ENCODE measurements around the gene TCAP.
A peak's percentile ranks its signal among the peaks of the same experiment; 100 is the strongest.

The TCAP gene

GRCh38 chr17:39617446-39618245 lies 47.5 kb upstream of the TCAP start:
- Histone ChIP-seq H3K27me3 (ENCODE audit: insufficient read depth, low read length, poor library complexity, severe bottlenecking) (no peaks in the 10 kb centered on the region), H3K9ac (ENCODE audit: low read depth, low read length, poor library complexity, severe bottlenecking) (peak overlapping the region; percentile 91), H3K4me1 (ENCODE audit: insufficient read depth, low read length, poor library complexity, severe bottlenecking) (peaks cover 21% of the 10 kb centered on the region), H3K36me3 (ENCODE audit: insufficient read depth, low read length) (no peaks in the 10 kb centered on the region), H3F3A (ENCODE audit: low read depth) (no peaks in the 10 kb centered on the region), H3K4me3 (ENCODE audit: low read length, poor library complexity, severe bottlenecking) (peak overlapping the region; percentile 90), H4K20me1 (ENCODE audit: insufficient read depth, low read length, poor library complexity, severe bottlenecking) (no peaks in the 10 kb centered on the region), H3K9me3 (ENCODE audit: insufficient read depth, low read depth, low read length) (no peaks in the 10 kb centered on the region), H2AFZ (ENCODE audit: low read length) (peak overlapping the region; percentile 99), H3K4me2 (ENCODE audit: low read depth, low read length, poor library complexity, severe bottlenecking) (peak overlapping the region; percentile 87), H3K9me2 (replicated peaks; ENCODE audit: low read depth, low read length) (no peaks in the 10 kb centered on the region), H3K79me2 (ENCODE audit: insufficient read depth, low read length) (no peaks in the 10 kb centered on the region)
- no peak for TF ChIP-seq CTCF (conservative IDR thresholded peaks at IDR 0.05; ENCODE audit: low read length)
- TF ChIP-seq EZH2phosphoT487 (IDR thresholded peaks at IDR 0.05; ENCODE audit: borderline replicate concordance): no peak

- H3K4me1 ChIP-seq (ENCODE audit: insufficient read depth, low read length, poor library complexity, severe bottlenecking): peaks cover 25% of the 10 kb centered on the region
- peak overlapping the region; percentile 99 for H2AFZ ChIP-seq (ENCODE audit: low read length)
- no peaks in the 10 kb centered on the region for H3K9me3 ChIP-seq (ENCODE audit: insufficient read depth, low read depth, low read length)
- peak overlapping the region; percentile 90 for H3K4me3 ChIP-seq (ENCODE audit: low read length, poor library complexity, severe bottlenecking)
- no peaks in the 10 kb centered on the region for H3K9me2 ChIP-seq (replicated peaks; ENCODE audit: low read depth, low read length)
- H3K79me2 ChIP-seq (ENCODE audit: insufficient read depth, low read length): no peaks in the 10 kb centered on the region
- H3K27me3 ChIP-seq (ENCODE audit: insufficient read depth, low read length, poor library complexity, severe bottlenecking): no peaks in the 10 kb centered on the region
- no peaks in the 10 kb centered on the region for H3F3A ChIP-seq (ENCODE audit: low read depth)
- H3K4me2 ChIP-seq (ENCODE audit: low read depth, low read length, poor library complexity, severe bottlenecking): peak overlapping the region; percentile 87
- no peaks in the 10 kb centered on the region for H3K36me3 ChIP-seq (ENCODE audit: insufficient read depth, low read length)
- peak overlapping the region; percentile 91 for H3K9ac ChIP-seq (ENCODE audit: low read depth, low read length, poor library complexity, severe bottlenecking)
- no peaks in the 10 kb centered on the region for H4K20me1 ChIP-seq (ENCODE audit: insufficient read depth, low read length, poor library complexity, severe bottlenecking)
- TF ChIP-seq CTCF (conservative IDR thresholded peaks at IDR 0.05; ENCODE audit: low read length) (no peak), EZH2phosphoT487 (IDR thresholded peaks at IDR 0.05; ENCODE audit: borderline replicate concordance) (no peak)
Observed at GRCh38 chr17:39618246-39618913, 46.8 kb upstream of the TCAP start.

GRCh38 chr17:39618956-39619785 lies 46.0 kb upstream of the TCAP start:
- Histone ChIP-seq H3K4me2 (ENCODE audit: low read depth, low read length, poor library complexity, severe bottlenecking) (peak overlapping the region; percentile 87), H3K4me1 (ENCODE audit: insufficient read depth, low read length, poor library complexity, severe bottlenecking) (peaks cover 25% of the 10 kb centered on the region), H3K36me3 (ENCODE audit: insufficient read depth, low read length) (no peaks in the 10 kb centered on the region), H3F3A (ENCODE audit: low read depth) (no peaks in the 10 kb centered on the region), H3K9me2 (replicated peaks; ENCODE audit: low read depth, low read length) (no peaks in the 10 kb centered on the region), H3K9me3 (ENCODE audit: insufficient read depth, low read depth, low read length) (no peaks in the 10 kb centered on the region), H2AFZ (ENCODE audit: low read length) (peak overlapping the region; percentile 99), H3K4me3 (ENCODE audit: low read length, poor library complexity, severe bottlenecking) (peak overlapping the region; percentile 90), H3K79me2 (ENCODE audit: insufficient read depth, low read length) (no peaks in the 10 kb centered on the region), H3K9ac (ENCODE audit: low read depth, low read length, poor library complexity, severe bottlenecking) (peak overlapping the region; percentile 91), H3K27me3 (ENCODE audit: insufficient read depth, low read length, poor library complexity, severe bottlenecking) (no peaks in the 10 kb centered on the region), H4K20me1 (ENCODE audit: insufficient read depth, low read length, poor library complexity, severe bottlenecking) (no peaks in the 10 kb centered on the region)
- TF ChIP-seq CTCF (conservative IDR thresholded peaks at IDR 0.05; ENCODE audit: low read length): no peak
- TF ChIP-seq EZH2phosphoT487 (IDR thresholded peaks at IDR 0.05; ENCODE audit: borderline replicate concordance): no peak

Data from Loucy (cell line).